Spleen (tissue), 11 donors: ENCODE results near the gene TMEM179. TPM values are rescaled to one million over a fixed set of nuclear protein-coding genes. Genes with fewer than 3 reads are reported as not detected.
A peak's percentile ranks its signal among the peaks of the same experiment; 100 is the strongest.

ENCODE experiments used
- DNase-seq: peaks from one replicate; pipeline ENCODE4 v3.0.0-alpha.2; 2020
- H3K27ac ChIP-seq, 8 donors: fragments of 200-600 bp; sonication (generic) in 7 of 8; 1 replicate in 4 of 8; 2 replicates in 4 of 8; pipeline versions ENCODE4 v1.5.0 to v1.8.0; 2016 to 2021; ENCODE audit warnings: inconsistent platforms in 4 of 8, mild to moderate bottlenecking in 4 of 8, moderate library complexity in 1 of 8
- H3K27me3 ChIP-seq, 7 donors: fragments of 200-600 bp; sonication (generic) in 6 of 7; replicated peaks in 1 of 7; 1 replicate in 4 of 7; 2 replicates in 3 of 7; pipeline versions ENCODE4 v1.5.0 to v1.8.0; 2016 to 2021; ENCODE audit warnings: inconsistent platforms in 3 of 7, mild to moderate bottlenecking in 1 of 7
- H3K36me3 ChIP-seq, 6 donors: fragments of 200-600 bp; sonication (generic) in 5 of 6; 1 replicate in 4 of 6; 2 replicates in 2 of 6; pipeline versions ENCODE4 v1.5.0 to v1.8.0; 2016 to 2021; ENCODE audit warnings: inconsistent platforms in 2 of 6
- H3K4me1 ChIP-seq, 6 donors: fragments of 200-600 bp; sonication (generic) in 5 of 6; 1 replicate in 3 of 6; 2 replicates in 3 of 6; pipeline versions ENCODE4 v1.5.0 to v1.8.0; 2016 to 2021; ENCODE audit warnings: inconsistent platforms in 3 of 6
- H3K4me3 ChIP-seq, 8 donors: fragments of 200-600 bp; sonication (generic) in 7 of 8; 1 replicate in 4 of 8; 2 replicates in 4 of 8; pipeline versions ENCODE4 v1.5.0 to v1.8.0; 2016 to 2021; ENCODE audit warnings: inconsistent platforms in 4 of 8, mild to moderate bottlenecking in 4 of 8, moderate library complexity in 2 of 8
- H3K9me3 ChIP-seq, 8 donors: fragments of 200-600 bp; sonication (generic) in 7 of 8; 1 replicate in 4 of 8; 2 replicates in 4 of 8; pipeline versions ENCODE4 v1.5.0 to v1.8.0; 2016 to 2021; ENCODE audit warnings: inconsistent platforms in 4 of 8
- POLR2A ChIP-seq, 3 donors: fragments of 450-650 bp; IDR thresholded peaks; one replicate each; pipeline ENCODE4 v1.5.1; 2017; ENCODE audit warnings: antibody characterized with exemption in 3 of 3, mild to moderate bottlenecking in 1 of 3
- POLR2AphosphoS5 ChIP-seq, 3 donors: sonication (generic); formaldehyde crosslinking; IDR thresholded peaks; one replicate each; pipeline ENCODE4 v1.5.1; 2017; ENCODE audit warnings: antibody characterized with exemption in 3 of 3
- WGBS, 5 donors: extraction: QIAGEN DNeasy Blood & Tissue Kit in 3 of 5; methylation state at CpG; one replicate each; pipeline versions ENCODE4 v1.1.5 to v1.1.7; 2013 to 2018; 5-methylcytosine and 5-hydroxymethylcytosine counted together
- intact Hi-C: fragments of 100-400 bp; cut with DNase I; formaldehyde crosslinking; loops from one replicate; pipeline ENCODE4 v1.15.0; 2023; ENCODE audit warnings: low total_unique reads
- polyA plus RNA-seq, 3 donors: library from polyadenylated mRNA; stranded (reverse); fragments of 200-250 nt; gene quantifications; one replicate each; pipeline ENCODE4 v1.2.1, GENCODE V29; 2013
- total RNA-seq, 7 donors: library from RNA; depleted of rRNA in 3 of 7; stranded (reverse); fragments of >200 nt in 3 of 7; fragmentation: NEBNext Ultra II Directional in 4 of 7; extraction: Animal tissue kit (Norgen Biotek cat#: 25700) in 4 of 7; gene quantifications; one replicate each; pipeline versions ENCODE4 v1.1.0 to v1.2.1, GENCODE V29; 2016 to 2021
- TF ChIP-seq, protein P1 (sequence below), 11 experiments: fragments of 200-600 bp in 7 of 11; fragments of 450-650 bp in 4 of 11; sonication (generic) in 4 of 11; IDR thresholded peaks in 8 of 11; conservative IDR thresholded peaks in 3 of 11; 1 replicate in 7 of 11; 2 replicates in 4 of 11; pipeline versions ENCODE4 v1.4.0 to v1.8.0; 2016 to 2021; ENCODE audit warnings: antibody characterized with exemption in 11 of 11, inconsistent platforms in 4 of 11, mild to moderate bottlenecking in 1 of 11
- donor health status: healthy with polysubstance abuse.
- donor health status: DM: no; HTN: no; CAD: no; lungs with moderate emphysema.
- donor health status: DM: no; HTN: no; CAD: no.
- donor health status: Bipolar disorder and iron deficiency.
- donor health status: healthy.
- donor health status: DM: no; HTN: no; CAD: no.
- donor health status: DM: yes; HTN: yes; CAD: no.

Gene TMEM179
- total and polyA plus RNA-seq, 10 donors, result 0.08 TPM; not detected in 9

- H3K36me3 ChIP-seq, result no peaks in the 10 kb centered on the region
- TF ChIP-seq POLR2A (IDR thresholded peaks at IDR 0.05), result no peak
- TF ChIP-seq, protein P1, sequence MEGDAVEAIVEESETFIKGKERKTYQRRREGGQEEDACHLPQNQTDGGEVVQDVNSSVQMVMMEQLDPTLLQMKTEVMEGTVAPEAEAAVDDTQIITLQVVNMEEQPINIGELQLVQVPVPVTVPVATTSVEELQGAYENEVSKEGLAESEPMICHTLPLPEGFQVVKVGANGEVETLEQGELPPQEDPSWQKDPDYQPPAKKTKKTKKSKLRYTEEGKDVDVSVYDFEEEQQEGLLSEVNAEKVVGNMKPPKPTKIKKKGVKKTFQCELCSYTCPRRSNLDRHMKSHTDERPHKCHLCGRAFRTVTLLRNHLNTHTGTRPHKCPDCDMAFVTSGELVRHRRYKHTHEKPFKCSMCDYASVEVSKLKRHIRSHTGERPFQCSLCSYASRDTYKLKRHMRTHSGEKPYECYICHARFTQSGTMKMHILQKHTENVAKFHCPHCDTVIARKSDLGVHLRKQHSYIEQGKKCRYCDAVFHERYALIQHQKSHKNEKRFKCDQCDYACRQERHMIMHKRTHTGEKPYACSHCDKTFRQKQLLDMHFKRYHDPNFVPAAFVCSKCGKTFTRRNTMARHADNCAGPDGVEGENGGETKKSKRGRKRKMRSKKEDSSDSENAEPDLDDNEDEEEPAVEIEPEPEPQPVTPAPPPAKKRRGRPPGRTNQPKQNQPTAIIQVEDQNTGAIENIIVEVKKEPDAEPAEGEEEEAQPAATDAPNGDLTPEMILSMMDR (IDR thresholded peaks at IDR 0.05 in 8 of 11, conservative IDR thresholded peaks at IDR 0.05 in 3 of 11), result no peak
- TF ChIP-seq POLR2AphosphoS5 (IDR thresholded peaks at IDR 0.05), result no peak
- H3K9me3 ChIP-seq, result no peaks in the 10 kb centered on the region
- peaks cover 10 to 22% (median 18%) of the 10 kb centered on the region in 6 donors for H3K4me1 ChIP-seq
- intact Hi-C loops, result loop anchor here (5.0 to 10.0 kb wide), 2 partner anchors 428 to 490 kb away; partner anchors contain the start of gene KIF26A
- WGBS, 5 donors, result 74 to 81% (median 79%) methylated on average over 27 to 30 of the region's 30 CpGs
- peaks cover 0 to 67% (median 23%) of the 10 kb centered on the region in 7 donors for H3K27me3 ChIP-seq
- DNase-seq, result no peak
- no peak overlapping the region for H3K27ac ChIP-seq
- no peak overlapping the region for H3K4me3 ChIP-seq
Measured at GRCh38 chr14:104564744-104565679, 39.6 kb downstream of the TMEM179 start.

DNA sequence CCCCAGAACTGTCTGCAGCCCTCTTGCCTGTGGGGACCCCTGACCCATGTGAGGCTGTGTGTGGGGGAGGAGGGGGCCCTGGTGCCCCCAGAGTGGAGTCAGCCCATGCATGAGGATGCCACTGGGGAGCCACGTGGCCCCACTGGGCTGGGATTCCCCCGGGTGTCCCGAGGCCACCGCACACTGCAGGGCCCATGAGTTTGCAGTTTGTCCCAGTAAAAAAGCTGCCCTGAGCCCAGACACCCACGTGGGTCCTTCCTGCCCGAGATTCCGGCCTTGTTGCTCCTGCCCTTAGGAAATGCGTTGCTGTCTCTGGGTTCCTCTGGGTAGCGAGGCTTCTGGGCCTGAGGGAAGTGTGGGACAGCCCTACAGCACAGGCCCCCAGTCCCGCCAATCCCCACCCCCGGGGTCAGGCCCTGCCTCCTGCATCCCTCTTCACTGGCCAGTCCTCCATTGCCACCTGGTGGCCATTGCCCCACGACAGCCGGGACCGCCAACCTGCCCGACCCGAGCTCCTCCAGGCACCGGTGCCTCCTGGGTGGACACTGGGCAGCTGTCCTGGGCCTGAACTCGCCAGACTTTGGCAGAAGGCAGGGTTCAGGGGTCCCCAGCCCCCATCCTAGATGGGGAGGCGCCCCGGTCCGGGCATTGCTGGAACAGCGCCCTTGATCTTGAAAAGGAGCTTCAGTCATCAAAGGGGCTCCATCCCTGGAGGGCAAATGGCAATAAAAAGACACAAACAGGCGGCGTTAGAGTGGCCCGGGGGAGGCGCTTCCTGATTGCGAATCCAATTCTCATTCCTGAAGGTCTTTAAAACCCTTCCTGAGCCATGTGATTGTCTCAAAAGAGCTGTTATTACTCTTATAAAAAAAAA lies 40.6 kb downstream of the TMEM179 start:
- H3K27ac ChIP-seq, result peak overlapping the region in 5 of 8 donors; percentile 38 to 63 (median 44)
- peaks cover 0 to 58% (median 23%) of the 10 kb centered on the region in 7 donors for H3K27me3 ChIP-seq
- H3K36me3 ChIP-seq, result no peaks in the 10 kb centered on the region
- no peaks in the 10 kb centered on the region for H3K9me3 ChIP-seq
- WGBS, 5 donors, result 1 to 4% (median 2%) methylated on average over 23 to 27 of the region's 27 CpGs
- TF ChIP-seq POLR2A (IDR thresholded peaks at IDR 0.05) (no peak), POLR2AphosphoS5 (IDR thresholded peaks at IDR 0.05) (peak; percentile 61 to 72 (median 64))
- TF ChIP-seq, protein P1 (IDR thresholded peaks at IDR 0.05 in 8 of 11, conservative IDR thresholded peaks at IDR 0.05 in 3 of 11), result peak; percentile 65 to 96 (median 83)
- intact Hi-C loops, result loop anchor here (5.0 to 10.0 kb wide), 2 partner anchors 427 to 489 kb away; partner anchors contain the start of gene KIF26A
- H3K4me1 ChIP-seq, result peaks cover 10 to 22% (median 18%) of the 10 kb centered on the region in 6 donors
- peak overlapping the region in 1 of 8 donors; percentile 18 for H3K4me3 ChIP-seq
- DNase-seq, result peak; percentile 93

- Histone ChIP-seq H3K27ac (peak overlapping the region in 5 of 8 donors; percentile 38 to 63 (median 44)), H3K4me3 (no peak overlapping the region), H3K4me1 (peaks cover 10 to 22% (median 18%) of the 10 kb centered on the region in 6 donors), H3K36me3 (no peaks in the 10 kb centered on the region), H3K9me3 (no peaks in the 10 kb centered on the region), H3K27me3 (peaks cover 0 to 52% (median 23%) of the 10 kb centered on the region in 7 donors)
- intact Hi-C loops, result loop anchor here (5.0 to 10.0 kb wide), 2 partner anchors 426 to 488 kb away; partner anchors contain the start of gene KIF26A
- WGBS, 5 donors, result 30 to 48% (median 40%) methylated on average over 10 to 15 of the region's 15 CpGs
- no peak for TF ChIP-seq POLR2A (IDR thresholded peaks at IDR 0.05)
- TF ChIP-seq, protein P1 (IDR thresholded peaks at IDR 0.05 in 8 of 11, conservative IDR thresholded peaks at IDR 0.05 in 3 of 11), result no peak
- TF ChIP-seq POLR2AphosphoS5 (IDR thresholded peaks at IDR 0.05), result no peak
- no peak for DNase-seq
Measured at GRCh38 chr14:104563191-104563741, 41.3 kb downstream of the TMEM179 start.
